ENCODE data around the gene SCAMP1. TPM values are rescaled to one million over a fixed set of nuclear protein-coding genes. Genes with fewer than 3 reads are reported as not detected.

SCAMP1 gene
- polyA plus RNA-seq, 1 donor from 2014 or later = 180 TPM

DNA sequence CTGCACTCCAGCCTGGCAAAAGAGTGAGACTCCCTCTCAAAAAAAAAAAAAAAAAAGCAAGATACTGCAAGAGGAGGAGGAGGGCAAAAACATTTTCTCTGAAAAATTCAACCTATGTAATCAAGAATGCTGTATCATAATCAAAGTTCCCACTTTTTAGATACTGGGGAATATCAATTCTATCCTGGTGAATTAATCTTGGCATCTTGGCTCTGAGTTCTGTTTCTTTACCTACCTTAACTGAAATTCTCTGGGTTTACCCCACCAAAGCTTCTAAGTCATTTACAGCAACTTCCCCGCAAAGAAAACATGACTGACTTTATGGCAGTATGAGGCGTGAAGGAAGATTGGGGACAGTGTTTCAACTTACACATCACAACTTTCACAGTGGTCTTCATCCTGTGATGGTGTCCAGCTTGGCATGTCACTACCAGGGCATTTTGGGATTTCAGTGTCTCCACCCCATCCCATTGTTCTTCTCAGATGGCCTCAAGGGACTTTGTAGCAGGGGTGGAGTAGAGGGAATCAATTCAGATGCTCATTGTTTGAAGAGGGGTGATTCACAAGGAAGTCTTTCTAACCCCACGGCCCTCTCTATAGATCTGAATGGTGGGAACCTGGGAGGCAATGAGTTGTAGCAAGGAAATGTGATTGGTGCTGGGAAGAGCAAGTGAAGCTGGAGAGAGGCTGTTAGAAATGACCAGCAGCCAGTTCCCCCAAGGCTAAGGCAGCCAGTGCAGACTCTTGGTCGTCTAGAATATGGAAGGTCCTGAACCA is 130.5 kb downstream of the SCAMP1 start:
- no peak overlapping the region for H3K4me3 ChIP-seq (ENCODE audit: low read length)
- no peak overlapping the region for H3K27ac ChIP-seq (ENCODE audit: low read length)
- no peak overlapping the region for H3K4me2 ChIP-seq (ENCODE audit: low read length)
- no peaks in the 10 kb centered on the region for H3K27me3 ChIP-seq (ENCODE audit: insufficient read depth, low read depth, low read length)
- H2AFZ ChIP-seq (ENCODE audit: low read depth, low read length) = no peak overlapping the region
- no peaks in the 10 kb centered on the region for H3K9me2 ChIP-seq (ENCODE audit: insufficient read depth, low read length)
- no peaks in the 10 kb centered on the region for H4K20me1 ChIP-seq (ENCODE audit: insufficient read depth)
- peaks cover 4% of the 10 kb centered on the region for H3K36me3 ChIP-seq (ENCODE audit: insufficient read depth, low read length)
- H3K9ac ChIP-seq (ENCODE audit: low read length) = no peak overlapping the region
- peak; percentile 34 for TF ChIP-seq TAF1 (IDR thresholded peaks at IDR 0.05; ENCODE audit: low read depth)
- TF ChIP-seq MXI1 (conservative IDR thresholded peaks at IDR 0.05; ENCODE audit: poor library complexity, severe bottlenecking) = no peak
- H3K9me3 ChIP-seq (ENCODE audit: low read length) = no peaks in the 10 kb centered on the region
- no peaks in the 10 kb centered on the region for H3F3A ChIP-seq (ENCODE audit: insufficient read depth, low read length, poor library complexity, severe bottlenecking)
- no peaks in the 10 kb centered on the region for H3K79me2 ChIP-seq (replicated peaks; ENCODE audit: insufficient read depth, low read length)

GRCh38 chr5:78492224-78492623 is 131.8 kb downstream of the SCAMP1 start:
- Histone ChIP-seq H3K4me3 (ENCODE audit: low read length) (no peak overlapping the region), H3K4me2 (ENCODE audit: low read length) (no peak overlapping the region), H3K79me2 (replicated peaks; ENCODE audit: insufficient read depth, low read length) (no peaks in the 10 kb centered on the region), H3K27me3 (ENCODE audit: insufficient read depth, low read depth, low read length) (no peaks in the 10 kb centered on the region), H3K36me3 (ENCODE audit: insufficient read depth, low read length) (peaks cover under 1% of the 10 kb centered on the region), H3F3A (ENCODE audit: insufficient read depth, low read length, poor library complexity, severe bottlenecking) (no peaks in the 10 kb centered on the region), H2AFZ (ENCODE audit: low read depth, low read length) (no peak overlapping the region), H3K9me3 (ENCODE audit: low read length) (no peaks in the 10 kb centered on the region), H3K9ac (ENCODE audit: low read length) (no peak overlapping the region), H3K9me2 (ENCODE audit: insufficient read depth, low read length) (no peaks in the 10 kb centered on the region), H4K20me1 (ENCODE audit: insufficient read depth) (no peaks in the 10 kb centered on the region), H3K27ac (ENCODE audit: low read length) (no peak overlapping the region)
- TF ChIP-seq POLR2AphosphoS5 (IDR thresholded peaks at IDR 0.05) (no peak), RAD21 (conservative IDR thresholded peaks at IDR 0.05) (peak; percentile 36), CTCF (IDR thresholded peaks at IDR 0.05; ENCODE audit: poor library complexity, severe bottlenecking) (peak; percentile 35)

GRCh38 chr5:78492650-78493049 is 132.2 kb downstream of the SCAMP1 start:
- no peak for TF ChIP-seq MXI1 (conservative IDR thresholded peaks at IDR 0.05; ENCODE audit: poor library complexity, severe bottlenecking)
- TF ChIP-seq CTCF (IDR thresholded peaks at IDR 0.05; ENCODE audit: poor library complexity, severe bottlenecking) = no peak
- TF ChIP-seq EP300 (conservative IDR thresholded peaks at IDR 0.05; ENCODE audit: poor library complexity, severe bottlenecking) = no peak
- TF ChIP-seq TAF1 (IDR thresholded peaks at IDR 0.05; ENCODE audit: low read depth) = no peak
- TF ChIP-seq EZH2 (IDR thresholded peaks at IDR 0.05; ENCODE audit: borderline replicate concordance, insufficient read depth, low read length, poor library complexity, severe bottlenecking) = no peak
- no peak for TF ChIP-seq RAD21 (conservative IDR thresholded peaks at IDR 0.05)
- TF ChIP-seq, protein P1, sequence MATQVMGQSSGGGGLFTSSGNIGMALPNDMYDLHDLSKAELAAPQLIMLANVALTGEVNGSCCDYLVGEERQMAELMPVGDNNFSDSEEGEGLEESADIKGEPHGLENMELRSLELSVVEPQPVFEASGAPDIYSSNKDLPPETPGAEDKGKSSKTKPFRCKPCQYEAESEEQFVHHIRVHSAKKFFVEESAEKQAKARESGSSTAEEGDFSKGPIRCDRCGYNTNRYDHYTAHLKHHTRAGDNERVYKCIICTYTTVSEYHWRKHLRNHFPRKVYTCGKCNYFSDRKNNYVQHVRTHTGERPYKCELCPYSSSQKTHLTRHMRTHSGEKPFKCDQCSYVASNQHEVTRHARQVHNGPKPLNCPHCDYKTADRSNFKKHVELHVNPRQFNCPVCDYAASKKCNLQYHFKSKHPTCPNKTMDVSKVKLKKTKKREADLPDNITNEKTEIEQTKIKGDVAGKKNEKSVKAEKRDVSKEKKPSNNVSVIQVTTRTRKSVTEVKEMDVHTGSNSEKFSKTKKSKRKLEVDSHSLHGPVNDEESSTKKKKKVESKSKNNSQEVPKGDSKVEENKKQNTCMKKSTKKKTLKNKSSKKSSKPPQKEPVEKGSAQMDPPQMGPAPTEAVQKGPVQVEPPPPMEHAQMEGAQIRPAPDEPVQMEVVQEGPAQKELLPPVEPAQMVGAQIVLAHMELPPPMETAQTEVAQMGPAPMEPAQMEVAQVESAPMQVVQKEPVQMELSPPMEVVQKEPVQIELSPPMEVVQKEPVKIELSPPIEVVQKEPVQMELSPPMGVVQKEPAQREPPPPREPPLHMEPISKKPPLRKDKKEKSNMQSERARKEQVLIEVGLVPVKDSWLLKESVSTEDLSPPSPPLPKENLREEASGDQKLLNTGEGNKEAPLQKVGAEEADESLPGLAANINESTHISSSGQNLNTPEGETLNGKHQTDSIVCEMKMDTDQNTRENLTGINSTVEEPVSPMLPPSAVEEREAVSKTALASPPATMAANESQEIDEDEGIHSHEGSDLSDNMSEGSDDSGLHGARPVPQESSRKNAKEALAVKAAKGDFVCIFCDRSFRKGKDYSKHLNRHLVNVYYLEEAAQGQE (IDR thresholded peaks at IDR 0.05; ENCODE audit: borderline replicate concordance) = no peak
- TF ChIP-seq POLR2AphosphoS5 (IDR thresholded peaks at IDR 0.05) = no peak
- TF ChIP-seq SMC3 (conservative IDR thresholded peaks at IDR 0.05; ENCODE audit: poor library complexity) = no peak
- no peak overlapping the region for H3K4me2 ChIP-seq (ENCODE audit: low read length)
- H3K27me3 ChIP-seq (ENCODE audit: insufficient read depth, low read depth, low read length) = no peaks in the 10 kb centered on the region
- H4K20me1 ChIP-seq (ENCODE audit: insufficient read depth) = no peaks in the 10 kb centered on the region
- H3K9me3 ChIP-seq (ENCODE audit: low read length) = no peaks in the 10 kb centered on the region
- no peaks in the 10 kb centered on the region for H3F3A ChIP-seq (ENCODE audit: insufficient read depth, low read length, poor library complexity, severe bottlenecking)
- no peak overlapping the region for H3K9ac ChIP-seq (ENCODE audit: low read length)
- H3K4me3 ChIP-seq (ENCODE audit: low read length) = no peak overlapping the region
- H2AFZ ChIP-seq (ENCODE audit: low read depth, low read length) = no peak overlapping the region
- no peaks in the 10 kb centered on the region for H3K9me2 ChIP-seq (ENCODE audit: insufficient read depth, low read length)
- H3K36me3 ChIP-seq (ENCODE audit: insufficient read depth, low read length) = no peaks in the 10 kb centered on the region
- no peaks in the 10 kb centered on the region for H3K79me2 ChIP-seq (replicated peaks; ENCODE audit: insufficient read depth, low read length)
- H3K27ac ChIP-seq (ENCODE audit: low read length) = no peak overlapping the region

Data from neural cell (in vitro differentiated cells).